ENCODE measurements around the gene FBXL20.

Gene FBXL20

GRCh38 chr17:39244600-39245570 is 156.5 kb downstream of the FBXL20 start:
- peak; percentile 84 for DNase-seq

- no peak for DNase-seq
These were observed 157.3 kb downstream of the FBXL20 start for GRCh38 chr17:39244016-39244599.

- DNase-seq = no peak
These were observed 158.3 kb downstream of the FBXL20 start for GRCh38 chr17:39243155-39243554.

GRCh38 chr17:39240631-39241030 is 160.8 kb downstream of the FBXL20 start:
- no peak for DNase-seq

- peak; percentile 81 for DNase-seq
These were observed 161.6 kb downstream of the FBXL20 start for GRCh38 chr17:39239640-39240314.

GRCh38 chr17:39238311-39238972 is 163.0 kb downstream of the FBXL20 start:
- peak; percentile 90 for DNase-seq

- DNase-seq = no peak
These were observed 163.8 kb downstream of the FBXL20 start for GRCh38 chr17:39237586-39237985.

GRCh38 chr17:39236981-39237441 is 164.4 kb downstream of the FBXL20 start:
- DNase-seq = no peak

- no peak for DNase-seq
These were observed 164.9 kb downstream of the FBXL20 start for GRCh38 chr17:39236450-39236927.

- DNase-seq = peak; percentile 73
These were observed 165.6 kb downstream of the FBXL20 start for GRCh38 chr17:39235555-39236449.

- peak; percentile 73 for DNase-seq
These were observed 169.6 kb downstream of the FBXL20 start for GRCh38 chr17:39231591-39232551.

GRCh38 chr17:39231091-39231561 is 170.3 kb downstream of the FBXL20 start:
- DNase-seq = no peak

GRCh38 chr17:39230361-39230760 is 171.1 kb downstream of the FBXL20 start:
- no peak for DNase-seq

GRCh38 chr17:39229274-39229913 is 172.0 kb downstream of the FBXL20 start:
- no peak for DNase-seq

- DNase-seq = no peak
These were observed 174.0 kb downstream of the FBXL20 start for GRCh38 chr17:39227364-39227919.

GRCh38 chr17:39225959-39226683 is 175.3 kb downstream of the FBXL20 start:
- peak; percentile 61 for DNase-seq

GRCh38 chr17:39225308-39225958 is 176.0 kb downstream of the FBXL20 start, which contains the start of gene STAC2:
STAC2 (minus strand) TSS chr17:39225945; CDS start chr17:39225502, 443 bp downstream.
- no peak for DNase-seq

- DNase-seq = no peak
These were observed 176.6 kb downstream of the FBXL20 start for GRCh38 chr17:39224778-39225307.

Measured in CD4-positive, alpha-beta T cell treated with Interleukin-12 subunit alpha and Interleukin-12 subunit beta, for 1 hour (primary cell).